Prostate gland (tissue), 2 donors: Measurements from ENCODE around the gene BRD3.

ENCODE experiments used
- CTCF ChIP-seq, 4 experiments: fragments of 200-600 bp in 2 of 4; fragments of 450-650 bp in 2 of 4; sonication (generic) in 2 of 4; IDR thresholded peaks; 1 replicate in 3 of 4; 2 replicates in 1 of 4; pipeline ENCODE4 v1.5.1; 2016 to 2019; ENCODE audit warnings: antibody characterized with exemption in 4 of 4, mild to moderate bottlenecking in 2 of 4, moderate library complexity in 2 of 4
- POLR2A ChIP-seq: fragments of 450-650 bp; IDR thresholded peaks from one replicate; pipeline ENCODE4 v1.6.1; 2016; ENCODE audit warnings: antibody characterized with exemption, mild to moderate bottlenecking

GRCh38 chr9:134100040-134100439 lies 32.2 kb upstream of the BRD3 start:
- TF ChIP-seq CTCF (IDR thresholded peaks at IDR 0.05) (no peak), POLR2A (no peak)
